NCI-H526 (cell line): ENCODE data around the gene USP49.

Experiments used
- DNase-seq, 2 experiments: peaks; one replicate each; lab custom pipeline; 2025; lab: John Stamatoyannopoulos, UW

The USP49 gene

GRCh38 chr6:41757931-41758640, 137.1 kb downstream of the USP49 start:
- DNase-seq, result no peak

GRCh38 chr6:41757271-41757670, 137.9 kb downstream of the USP49 start:
- no peak for DNase-seq

- DNase-seq, result no peak
These were observed 138.8 kb downstream of the USP49 start for GRCh38 chr6:41756354-41756753.

DNA sequence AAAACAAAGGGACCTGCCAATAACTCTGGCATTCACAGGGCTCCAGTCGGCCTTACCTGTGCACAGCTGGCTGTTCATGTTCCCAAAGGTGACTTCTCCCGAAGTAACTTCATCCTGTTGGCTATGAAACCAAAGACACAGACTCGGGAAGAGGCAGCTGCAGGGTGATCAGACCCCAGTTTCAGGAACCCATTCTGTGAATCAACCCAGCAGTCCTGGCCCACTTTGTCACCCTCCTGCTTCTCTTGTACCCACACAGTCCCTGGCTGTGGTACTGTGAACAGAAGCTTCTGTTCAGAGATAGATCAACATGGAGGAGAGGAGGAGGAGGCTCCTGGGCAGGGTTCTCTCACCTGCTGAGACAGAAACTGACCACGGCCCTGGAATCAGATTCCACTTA, 139.3 kb downstream of the USP49 start:
- no peak for DNase-seq

GRCh38 chr6:41750374-41750773, 144.8 kb downstream of the USP49 start:
- no peak for DNase-seq

- DNase-seq, result no peak
These were observed 146.6 kb downstream of the USP49 start for GRCh38 chr6:41748542-41748941.

- DNase-seq, result no peak
These were observed 147.1 kb downstream of the USP49 start for GRCh38 chr6:41748102-41748477.

- DNase-seq, result no peak
These were observed 147.7 kb downstream of the USP49 start, which contains the start of gene PGC for GRCh38 chr6:41747256-41748101. Gene PGC, minus strand, starts transcription at chr6:41747397. Its CDS starts 63 bp downstream, at chr6:41747334.

- DNase-seq, result no peak
These were observed 149.1 kb downstream of the USP49 start for GRCh38 chr6:41746107-41746506.

DNA sequence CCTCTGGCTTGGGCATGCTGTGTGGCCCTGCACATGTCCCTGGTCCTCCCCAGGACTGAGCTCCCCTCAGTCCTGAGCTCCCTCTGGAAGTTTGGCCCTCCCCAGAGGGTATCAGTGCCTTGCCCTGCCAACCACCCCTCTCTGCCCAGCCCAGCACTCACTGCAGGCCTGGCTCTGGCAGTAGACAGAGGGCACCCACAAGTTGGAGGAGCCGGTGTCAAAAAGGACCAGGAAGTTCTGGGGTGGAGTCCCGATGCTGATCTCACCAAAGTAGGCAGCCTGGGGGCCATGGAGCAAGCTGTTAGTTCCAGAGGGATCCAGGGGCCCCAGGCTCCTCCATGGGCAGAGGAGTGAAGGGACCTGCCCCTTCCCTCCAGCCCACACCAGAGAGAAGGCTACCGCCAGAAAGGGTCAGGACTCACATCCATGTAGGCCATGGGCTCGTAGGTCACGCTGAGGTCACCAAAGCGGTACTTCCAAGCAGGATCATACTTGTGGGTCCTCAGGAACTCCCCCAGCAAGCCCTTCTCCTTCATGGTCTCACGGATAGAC, 150.9 kb downstream of the USP49 start:
- no peak for DNase-seq

DNA sequence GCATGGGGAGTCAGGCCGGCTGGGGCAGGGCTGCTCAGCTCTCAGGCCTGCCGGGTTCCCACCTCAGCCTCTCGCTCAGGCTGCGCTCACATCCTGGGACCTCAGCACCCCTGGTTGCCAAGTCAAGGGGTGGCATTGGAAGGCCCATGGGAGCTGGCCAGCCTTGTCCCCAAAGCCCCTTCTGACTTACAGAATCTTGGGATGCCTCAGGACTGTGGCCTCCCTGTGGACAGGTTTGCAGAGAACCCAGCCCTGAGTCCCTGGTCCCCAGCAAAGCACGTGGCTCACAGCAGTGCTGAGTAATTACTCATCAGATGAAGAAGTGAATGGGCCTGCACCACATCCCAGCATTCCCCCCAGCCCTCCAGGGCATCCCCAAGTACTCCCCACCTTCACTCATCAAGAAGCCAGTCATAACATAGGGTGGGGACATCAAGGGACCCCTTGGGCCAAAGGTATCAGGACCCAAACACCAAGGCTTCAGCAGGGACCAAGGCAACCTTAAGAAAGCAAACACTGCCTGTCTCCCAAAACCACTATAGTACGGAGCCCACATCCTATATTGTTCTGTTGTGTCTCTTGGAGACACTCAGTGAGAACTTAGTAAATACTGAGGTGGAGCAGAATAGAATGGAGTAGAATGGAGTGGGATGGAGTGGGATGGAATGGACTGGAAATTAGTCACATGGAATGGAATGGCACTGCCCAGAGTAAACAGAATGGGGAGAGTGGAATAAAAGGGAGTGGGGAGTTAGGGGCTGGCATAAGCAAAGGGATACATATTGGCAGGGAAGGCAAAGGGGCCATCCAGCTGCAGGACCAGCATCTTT, 151.6 kb downstream of the USP49 start:
- DNase-seq, result no peak

DNA sequence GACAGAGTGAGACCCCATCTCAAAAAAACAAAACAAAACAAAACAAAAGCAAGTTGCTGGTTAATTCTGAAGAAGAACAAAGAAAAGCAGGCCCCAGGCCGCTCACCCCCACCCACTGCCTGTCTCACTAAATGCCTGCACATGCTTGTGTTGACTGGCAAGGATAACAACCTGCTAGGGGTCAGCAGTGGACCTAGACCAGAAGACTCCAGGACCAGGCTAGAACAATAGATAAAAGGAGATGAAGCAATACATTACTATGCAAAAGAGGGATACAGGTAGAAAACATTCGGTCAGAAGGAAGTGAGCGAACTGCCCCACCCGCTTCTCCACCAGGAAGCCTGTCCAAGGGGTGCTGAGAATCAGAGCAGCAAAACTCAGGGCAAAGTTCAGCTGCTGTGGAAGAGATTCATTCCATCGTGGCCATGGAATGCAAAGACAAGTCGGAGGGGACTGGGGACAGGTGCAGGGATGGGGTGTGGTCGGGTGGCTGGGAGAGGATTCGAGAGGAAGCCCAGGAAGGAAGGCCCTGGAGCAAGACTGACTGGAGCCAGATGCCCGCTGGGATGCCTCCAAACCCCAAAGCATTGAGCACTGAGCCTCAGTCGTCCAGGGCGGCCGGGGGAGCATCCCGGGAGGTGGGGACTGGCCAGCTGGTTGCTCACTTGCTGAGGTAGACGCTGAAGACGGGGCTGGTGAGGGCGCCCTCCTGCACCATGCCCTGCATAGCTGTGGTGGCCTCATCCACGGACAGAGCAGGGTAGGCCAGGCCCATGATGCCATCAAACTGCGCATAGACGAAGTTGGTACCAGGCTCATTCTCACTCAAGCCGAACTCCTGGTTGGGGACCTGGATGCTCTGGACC, 153.3 kb downstream of the USP49 start:
- DNase-seq, result peak in 1 of 2 experiments; percentile 37

DNA sequence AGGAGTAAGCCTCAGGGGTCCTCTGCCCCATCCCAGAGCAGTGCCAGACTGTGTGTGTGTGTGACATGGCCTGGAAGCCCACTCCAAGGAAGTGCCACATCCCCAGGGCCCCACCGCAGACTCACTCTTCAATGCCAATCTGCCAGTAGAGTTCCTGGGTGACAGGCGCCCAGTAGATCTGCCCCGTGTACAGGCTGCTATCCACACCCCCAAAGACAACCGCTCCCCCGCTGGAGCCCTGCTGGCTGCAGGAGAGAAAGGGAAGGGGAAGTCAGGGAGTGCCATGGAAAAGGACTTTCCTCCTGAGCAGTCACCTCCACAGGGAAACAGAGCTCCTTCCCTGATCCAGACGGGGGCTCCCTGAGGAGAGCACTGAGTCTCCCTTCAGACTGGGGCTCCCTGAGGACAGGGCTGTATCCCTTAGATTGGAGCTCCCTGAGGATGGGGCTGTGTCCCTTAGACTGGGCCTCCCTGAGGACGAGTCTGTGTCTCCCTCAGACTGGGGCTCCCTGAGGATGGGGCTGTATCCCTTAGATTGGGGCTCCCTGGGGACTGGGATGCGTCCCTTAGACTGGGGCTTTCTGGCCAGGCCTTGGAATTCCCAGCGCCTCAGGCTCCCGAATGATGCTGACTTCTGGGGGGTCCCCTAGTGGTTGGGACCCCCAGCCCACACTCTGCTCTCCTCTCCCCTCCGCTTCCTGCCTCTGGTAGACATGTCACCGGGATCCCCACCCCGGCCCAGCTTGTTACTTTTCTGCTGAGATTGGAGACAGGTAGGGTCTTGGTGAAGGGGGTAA, 154.6 kb downstream of the USP49 start:
- DNase-seq, result no peak
